ENCODE measurements around the gene CFAP126.
"Not testable (repeated sequence)": the region's sequence is repeated elsewhere in the genome, so short reads cannot be mapped to it uniquely, and the experiment has no call there.

Gene CFAP126, protein sequence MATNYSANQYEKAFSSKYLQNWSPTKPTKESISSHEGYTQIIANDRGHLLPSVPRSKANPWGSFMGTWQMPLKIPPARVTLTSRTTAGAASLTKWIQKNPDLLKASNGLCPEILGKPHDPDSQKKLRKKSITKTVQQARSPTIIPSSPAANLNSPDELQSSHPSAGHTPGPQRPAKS

DNA sequence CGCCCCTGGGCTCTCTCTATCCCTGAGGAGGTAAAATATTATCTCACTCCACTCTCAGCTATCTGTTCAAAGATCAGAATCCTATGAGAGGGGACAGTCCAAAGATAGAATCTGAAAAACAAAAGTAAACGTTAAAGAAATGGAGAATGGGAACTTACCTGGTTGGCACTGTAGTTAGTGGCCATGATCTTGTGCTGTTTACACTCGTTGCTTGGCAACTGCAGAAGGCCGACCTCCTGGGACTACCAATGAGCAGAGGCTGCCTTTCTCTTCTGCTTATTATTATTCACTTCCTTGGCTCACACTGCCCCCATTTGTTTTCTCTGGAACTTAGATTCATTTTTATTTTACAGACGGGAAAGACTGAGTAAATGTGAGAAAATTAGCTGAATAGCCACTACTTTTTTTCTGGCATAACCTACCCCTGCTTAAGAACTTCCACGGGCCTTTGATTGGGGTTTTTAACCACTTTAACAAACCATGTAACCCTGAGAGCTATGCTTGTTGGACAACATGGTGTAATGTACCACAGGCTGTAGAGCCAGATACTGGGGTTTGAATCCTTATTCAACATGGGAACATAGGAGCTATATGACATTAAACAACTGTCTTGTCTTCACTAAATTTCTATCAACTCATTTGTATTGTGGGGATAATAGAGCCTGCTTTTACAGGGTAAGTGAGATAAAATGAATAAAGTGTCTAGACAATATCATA, at the start of gene CFAP126:
Gene CFAP126, minus strand, starts transcription at position 193 of the 717 bp plus-strand sequence. Its CDS starts 8 bp downstream, at position 185.
- peak in 1 of 3 experiments; percentile 24 for DNase-seq (ENCODE audit: low read depth in 3 of 3)

DNA sequence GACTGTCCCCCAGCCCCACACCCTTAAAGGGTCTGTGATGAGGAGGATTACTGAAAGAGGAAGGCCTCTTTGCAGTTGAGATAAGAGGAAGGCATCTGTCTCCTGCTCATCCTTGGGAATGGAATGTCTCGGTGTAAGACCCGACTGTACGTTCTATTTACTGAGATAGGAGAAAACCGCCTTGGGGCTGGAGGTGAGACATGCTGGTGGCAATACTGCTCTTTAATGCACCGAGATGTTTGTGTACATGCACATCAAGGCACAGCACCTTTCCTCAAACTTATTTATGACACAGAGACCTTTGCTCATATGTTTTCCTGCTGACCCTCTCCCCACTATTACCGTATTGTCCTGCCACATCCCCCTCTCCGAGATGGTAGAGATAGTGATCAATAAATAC, 45.4 kb upstream of the CFAP126 start:
- not testable (repeated sequence) for DNase-seq (ENCODE audit: low read depth in 3 of 3)

DNA sequence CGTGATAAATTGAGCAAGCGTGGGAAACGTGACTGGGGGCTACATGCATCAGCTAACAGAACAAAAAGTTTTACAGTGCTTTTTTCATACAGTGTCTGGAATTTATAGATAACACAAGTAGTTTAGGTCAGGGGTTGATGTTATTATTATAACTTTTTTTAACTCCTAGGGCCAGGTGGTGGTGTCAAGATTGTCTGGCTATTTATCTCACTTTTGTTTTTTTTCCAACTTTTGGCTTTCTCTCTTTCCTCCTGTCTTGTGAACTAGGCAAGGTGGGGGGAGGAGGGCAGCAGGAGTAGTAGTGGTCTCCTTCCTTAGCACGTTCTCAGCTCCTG, 42.9 kb upstream of the CFAP126 start:
- DNase-seq (ENCODE audit: low read depth in 3 of 3) = not testable (repeated sequence)

DNA sequence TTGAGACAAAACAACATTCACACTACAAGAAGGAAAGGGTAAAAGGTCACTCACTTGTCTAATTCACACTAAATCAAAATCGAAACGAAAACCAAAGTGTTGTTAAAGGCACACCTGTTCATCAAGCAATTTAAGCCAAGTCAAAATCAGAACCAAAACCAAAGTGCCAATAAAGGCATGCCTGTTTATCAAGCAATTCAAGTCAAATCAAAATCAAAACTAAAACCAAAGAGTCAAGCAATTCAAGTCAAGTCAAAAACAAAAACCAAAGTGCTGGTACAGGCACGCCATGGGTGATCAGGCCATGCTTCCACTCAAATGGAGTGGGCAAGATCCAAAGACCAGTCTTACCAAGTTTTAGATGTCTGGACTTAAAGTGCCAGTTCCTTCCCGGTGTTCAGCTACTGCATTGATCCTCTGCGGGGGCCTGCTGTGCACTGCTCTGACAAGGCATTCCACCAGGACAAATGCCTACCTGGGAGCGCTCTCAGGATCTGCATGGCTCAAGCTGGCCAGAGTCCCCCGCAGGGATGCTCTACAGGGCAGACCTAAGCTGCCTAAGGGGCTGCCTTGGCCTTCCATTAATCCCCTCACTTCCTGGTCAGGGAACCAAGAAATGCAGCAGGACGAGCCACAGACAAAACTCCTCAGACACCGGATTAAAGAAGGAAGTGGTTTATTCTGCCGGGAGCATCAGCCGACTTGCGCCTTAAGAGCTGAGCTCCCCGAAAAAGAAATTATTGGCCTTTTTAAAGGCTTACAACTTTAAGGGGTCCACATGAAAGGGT, 42.4 kb upstream of the CFAP126 start:
- not testable (repeated sequence) for DNase-seq (ENCODE audit: low read depth in 3 of 3)

DNA sequence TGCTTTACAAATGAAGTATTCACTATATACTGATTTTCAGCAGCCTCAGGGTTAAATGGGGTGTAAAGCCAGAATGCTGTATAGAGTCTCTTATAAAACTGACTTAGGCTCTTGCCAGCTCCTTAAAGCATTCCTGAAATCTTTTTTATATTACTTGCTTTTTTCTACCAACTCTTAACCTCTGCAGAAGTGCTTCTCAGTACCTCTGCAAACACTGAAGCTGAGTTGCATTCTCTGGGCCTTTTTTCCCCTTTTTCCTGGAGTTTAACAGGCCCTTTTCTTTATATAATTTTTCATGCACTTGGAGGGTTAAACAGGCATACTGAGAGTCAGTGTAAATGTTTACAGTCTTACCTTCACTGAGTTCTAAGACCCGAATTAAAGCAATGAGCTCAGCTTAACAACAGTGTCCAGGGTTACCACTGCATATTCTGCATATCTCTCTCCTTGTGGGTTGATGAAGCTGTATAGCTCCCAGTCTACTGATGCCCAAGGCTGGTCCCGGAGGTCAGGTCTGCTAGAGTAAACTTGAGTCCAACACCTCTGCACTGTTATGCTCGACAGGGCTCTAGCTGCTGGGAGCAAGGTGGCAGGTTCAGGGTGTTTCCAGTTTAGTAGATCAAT, 40.9 kb upstream of the CFAP126 start:
- no peak for DNase-seq (ENCODE audit: low read depth in 3 of 3)

DNA sequence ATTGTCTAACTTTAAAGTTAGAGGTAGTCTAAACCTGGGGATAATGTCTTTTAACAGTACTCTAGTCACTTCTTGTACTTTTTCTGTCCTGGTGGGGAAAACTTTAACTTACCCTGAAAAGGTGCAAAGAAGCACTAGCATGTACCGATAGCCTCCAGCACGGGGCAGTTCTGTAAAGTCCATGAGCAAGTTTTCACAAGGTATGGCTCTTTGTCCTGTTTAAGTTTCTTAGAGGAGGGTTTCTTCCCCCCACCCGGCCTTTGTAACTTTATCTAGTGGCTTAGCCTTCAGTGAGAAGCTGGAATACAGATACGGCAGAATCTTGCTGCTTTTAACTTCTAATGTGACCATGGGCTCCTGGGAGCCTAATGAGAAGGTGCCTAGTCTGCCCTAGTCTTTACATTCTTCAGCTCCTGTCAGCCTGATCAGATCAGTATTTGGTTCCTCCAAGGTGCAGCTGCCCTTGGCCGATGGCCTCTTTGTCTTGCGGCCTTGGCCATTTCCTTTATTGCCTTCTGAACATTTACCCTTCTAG, 39.8 kb upstream of the CFAP126 start:
- DNase-seq (ENCODE audit: low read depth in 3 of 3) = no peak

DNA sequence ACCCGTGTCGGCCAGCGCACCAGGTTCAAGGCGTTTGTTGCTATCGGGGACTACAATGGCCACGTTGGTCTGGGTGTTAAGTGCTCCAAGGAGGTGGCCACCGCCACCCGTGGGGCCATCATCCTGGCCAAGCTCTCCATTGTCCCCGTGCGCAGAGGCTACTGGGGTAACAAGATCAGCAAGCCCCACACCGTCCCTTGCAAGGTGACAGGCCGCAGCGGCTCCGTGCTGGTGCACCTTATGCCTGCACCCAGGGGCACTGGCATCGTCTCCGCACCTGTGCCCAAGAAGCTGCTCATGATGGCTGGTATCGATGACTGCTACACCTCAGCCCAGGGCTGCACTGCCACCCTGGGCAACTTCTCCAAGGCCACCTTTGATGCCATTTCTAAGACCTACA, 38.9 kb upstream of the CFAP126 start:
- not testable (repeated sequence) for DNase-seq (ENCODE audit: low read depth in 3 of 3)

DNA sequence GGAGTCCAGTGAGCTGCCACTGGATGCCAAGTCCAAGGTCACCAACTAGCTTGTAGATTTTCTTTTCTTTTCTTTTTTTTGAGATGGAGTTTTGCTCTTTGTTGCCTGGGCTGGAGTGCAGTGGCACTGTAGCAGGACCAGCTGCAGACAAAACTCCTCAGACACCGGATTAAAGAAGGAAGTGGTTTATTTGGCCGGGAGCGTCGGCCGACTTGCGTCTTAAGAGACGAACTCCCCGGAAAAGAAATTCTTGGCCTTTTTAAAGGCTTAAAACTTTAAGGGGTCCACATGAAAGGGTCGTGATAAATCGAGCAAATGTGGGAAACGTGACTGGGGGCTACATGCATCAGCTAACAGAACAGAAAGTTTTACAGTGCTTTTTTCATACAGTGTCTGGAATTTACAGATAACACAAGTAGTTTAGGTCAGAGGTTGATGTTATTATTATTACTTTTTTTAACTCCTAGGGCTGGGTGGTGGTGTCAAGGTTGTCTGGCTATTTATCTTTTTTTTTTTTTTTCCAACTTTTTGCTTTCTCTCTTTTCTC, 36.4 kb upstream of the CFAP126 start:
- DNase-seq (ENCODE audit: low read depth in 3 of 3) = no peak

DNA sequence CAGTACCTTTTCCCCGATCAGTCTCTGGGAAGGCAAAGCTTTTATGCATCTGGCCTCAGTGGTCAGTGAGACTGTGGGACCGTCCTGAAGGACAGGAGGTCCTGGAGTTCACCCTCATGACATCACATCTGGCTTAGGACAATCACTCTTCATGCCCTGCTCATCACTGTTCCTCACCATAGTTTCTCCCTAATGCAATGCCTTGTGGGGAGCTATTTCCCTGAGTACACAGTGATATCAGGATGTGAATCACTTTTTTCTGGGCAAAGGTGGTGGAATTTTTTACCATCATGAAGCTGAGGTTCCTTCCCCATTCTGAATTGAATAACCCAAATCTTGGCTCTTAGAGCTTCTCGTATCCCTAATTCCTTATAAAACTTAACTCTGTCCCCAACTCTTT, 34.8 kb upstream of the CFAP126 start:
- no peak for DNase-seq (ENCODE audit: low read depth in 3 of 3)

DNA sequence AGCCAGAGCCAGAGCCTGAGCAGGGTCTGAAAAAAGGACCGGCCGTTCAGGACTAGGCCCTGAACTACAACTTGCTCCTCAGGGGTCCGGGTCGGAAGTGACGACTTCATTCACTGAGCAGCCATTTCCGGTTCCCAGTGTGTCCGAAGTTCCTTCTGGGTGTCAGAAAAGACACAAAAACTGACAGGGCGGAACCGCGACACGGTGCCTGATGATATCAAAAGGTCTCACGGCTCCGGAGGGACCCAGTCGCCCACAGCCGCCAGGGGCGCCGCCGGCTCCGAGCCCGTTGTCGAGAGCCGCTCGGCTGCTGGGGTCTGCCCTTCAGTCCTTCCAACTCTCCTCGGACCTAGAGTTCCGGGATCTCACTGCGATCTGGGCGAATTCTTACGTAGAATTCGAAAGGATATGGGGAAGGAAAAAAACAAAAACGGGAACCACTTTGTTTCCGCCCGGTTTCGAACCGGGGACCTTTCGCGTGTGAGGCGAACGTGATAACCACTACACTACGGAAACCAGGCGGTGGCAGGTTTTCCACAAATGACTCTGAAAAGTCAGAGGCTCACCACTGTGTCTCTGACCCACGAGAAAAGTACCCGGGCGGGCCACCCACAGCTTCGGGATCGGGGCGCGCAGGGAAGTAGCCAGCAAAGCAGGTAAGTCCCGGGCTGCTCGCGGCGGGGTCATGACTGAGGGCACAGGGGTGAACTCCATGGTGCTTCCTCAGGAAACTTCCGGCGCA, 31.8 kb upstream of the CFAP126 start:
- peak; percentile 84 to 92 (median 87) for DNase-seq (ENCODE audit: low read depth in 3 of 3)

DNA sequence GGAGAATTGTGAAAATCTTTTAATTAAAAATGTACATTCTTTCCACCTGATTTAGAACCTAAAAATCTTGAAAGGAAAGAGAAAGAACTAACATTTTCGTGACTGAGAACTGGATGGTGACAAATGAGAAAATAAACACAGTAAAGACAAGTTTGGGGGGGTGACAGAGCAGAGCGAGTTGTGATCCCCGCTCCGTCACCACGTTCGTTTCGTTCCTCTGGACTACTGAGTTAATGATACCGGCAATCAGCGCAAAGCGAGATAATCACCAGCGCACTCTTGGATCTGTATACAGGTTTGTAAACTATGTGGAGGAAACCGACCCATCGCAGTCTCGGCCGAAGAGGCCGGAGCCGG, 31.2 kb upstream of the CFAP126 start:
- peak in 1 of 3 experiments; percentile 11 for DNase-seq (ENCODE audit: low read depth in 3 of 3)

DNA sequence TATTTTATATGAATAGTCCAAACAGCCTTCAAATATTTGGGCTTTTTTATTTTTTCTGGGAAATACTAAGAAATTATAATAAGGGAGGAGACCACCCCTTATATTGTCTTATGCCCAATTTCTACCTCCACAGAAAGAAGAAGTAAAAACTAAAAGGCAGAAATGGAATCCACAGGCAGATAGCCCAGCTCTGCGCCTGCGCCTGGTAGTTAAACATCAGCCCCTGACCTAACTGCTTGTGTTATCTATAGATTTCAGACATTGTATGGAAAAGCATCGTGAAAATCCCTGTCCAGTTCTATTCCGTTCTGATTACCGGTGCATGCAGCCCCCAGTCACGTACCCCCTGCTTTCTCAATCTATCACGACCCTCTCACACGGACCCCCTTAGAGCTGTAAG, 29.4 kb upstream of the CFAP126 start:
- not testable (repeated sequence) for DNase-seq (ENCODE audit: low read depth in 3 of 3)

DNA sequence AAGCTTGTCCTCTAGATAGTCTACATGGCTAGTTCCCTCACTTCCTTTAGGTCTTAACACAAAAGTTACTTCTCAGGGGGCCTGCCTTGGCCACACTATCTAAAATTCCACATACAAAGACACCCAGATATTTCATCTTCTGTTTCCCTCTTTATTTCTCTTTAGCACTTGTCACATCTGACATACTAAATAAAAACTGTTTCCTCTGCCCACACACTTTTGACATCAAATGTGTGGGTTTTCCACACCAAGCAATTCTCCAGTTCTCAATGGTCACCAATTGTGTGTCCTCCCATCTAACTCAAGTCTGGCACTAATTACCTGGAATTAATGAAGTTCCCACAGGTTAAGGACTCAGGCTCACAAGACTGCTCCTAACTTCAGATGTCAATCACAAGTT, 25.5 kb upstream of the CFAP126 start:
- DNase-seq (ENCODE audit: low read depth in 3 of 3) = no peak

DNA sequence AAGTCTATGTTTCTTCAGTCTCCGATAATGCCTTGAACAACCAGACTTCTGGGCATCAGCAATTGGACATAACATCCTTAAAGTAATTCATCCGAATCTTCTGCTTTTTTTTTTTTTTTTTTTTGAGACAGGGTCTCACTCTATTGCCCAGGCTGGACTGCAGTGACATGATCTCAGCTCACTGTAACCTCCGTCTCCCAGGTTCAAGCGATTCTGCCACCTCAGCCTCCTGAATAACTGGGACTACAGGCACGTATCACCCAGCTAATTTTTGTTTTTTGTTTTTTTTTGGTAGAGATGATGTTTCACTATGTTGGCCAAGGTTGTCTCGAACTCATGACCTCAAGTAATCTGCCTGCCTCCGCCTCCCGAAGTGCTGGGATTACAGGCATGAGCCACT, 23.9 kb upstream of the CFAP126 start:
- DNase-seq (ENCODE audit: low read depth in 3 of 3) = no peak

DNA sequence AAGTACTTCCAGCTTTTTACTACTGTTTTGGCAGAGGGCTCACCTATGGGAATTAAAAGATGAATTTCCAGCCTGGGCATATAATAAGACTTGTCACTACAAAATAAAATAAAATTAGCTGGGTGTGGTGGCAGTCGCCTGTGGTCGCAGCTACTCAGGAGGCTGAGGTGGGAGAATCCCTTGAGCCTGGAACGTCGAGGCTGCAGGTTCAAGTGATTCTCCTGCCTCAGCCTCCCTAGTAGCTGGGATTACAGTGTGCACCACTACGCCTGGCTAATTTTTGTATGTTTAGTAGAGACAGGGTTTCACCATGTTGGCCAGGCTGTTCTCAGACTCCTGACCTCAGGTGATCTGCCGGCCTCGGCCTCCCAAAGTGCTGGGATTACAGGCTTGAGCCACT, 23.5 kb upstream of the CFAP126 start:
- DNase-seq (ENCODE audit: low read depth in 3 of 3) = not testable (repeated sequence)

DNA sequence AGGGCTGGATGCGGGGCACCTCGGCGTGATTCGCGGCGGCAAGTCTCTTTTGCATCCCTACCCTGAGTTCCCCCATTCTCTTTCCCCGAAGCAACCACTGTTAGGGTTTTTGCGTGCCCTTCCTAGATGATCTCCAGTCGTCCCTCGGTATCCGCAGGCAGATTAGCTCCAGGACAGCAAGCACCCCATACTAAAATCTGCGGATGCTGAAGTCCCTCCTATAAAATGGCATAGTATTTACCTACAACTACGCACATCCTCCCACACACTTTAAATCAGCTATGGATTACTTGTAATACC, 22.8 kb upstream of the CFAP126 start:
- no peak for DNase-seq (ENCODE audit: low read depth in 3 of 3)

DNA sequence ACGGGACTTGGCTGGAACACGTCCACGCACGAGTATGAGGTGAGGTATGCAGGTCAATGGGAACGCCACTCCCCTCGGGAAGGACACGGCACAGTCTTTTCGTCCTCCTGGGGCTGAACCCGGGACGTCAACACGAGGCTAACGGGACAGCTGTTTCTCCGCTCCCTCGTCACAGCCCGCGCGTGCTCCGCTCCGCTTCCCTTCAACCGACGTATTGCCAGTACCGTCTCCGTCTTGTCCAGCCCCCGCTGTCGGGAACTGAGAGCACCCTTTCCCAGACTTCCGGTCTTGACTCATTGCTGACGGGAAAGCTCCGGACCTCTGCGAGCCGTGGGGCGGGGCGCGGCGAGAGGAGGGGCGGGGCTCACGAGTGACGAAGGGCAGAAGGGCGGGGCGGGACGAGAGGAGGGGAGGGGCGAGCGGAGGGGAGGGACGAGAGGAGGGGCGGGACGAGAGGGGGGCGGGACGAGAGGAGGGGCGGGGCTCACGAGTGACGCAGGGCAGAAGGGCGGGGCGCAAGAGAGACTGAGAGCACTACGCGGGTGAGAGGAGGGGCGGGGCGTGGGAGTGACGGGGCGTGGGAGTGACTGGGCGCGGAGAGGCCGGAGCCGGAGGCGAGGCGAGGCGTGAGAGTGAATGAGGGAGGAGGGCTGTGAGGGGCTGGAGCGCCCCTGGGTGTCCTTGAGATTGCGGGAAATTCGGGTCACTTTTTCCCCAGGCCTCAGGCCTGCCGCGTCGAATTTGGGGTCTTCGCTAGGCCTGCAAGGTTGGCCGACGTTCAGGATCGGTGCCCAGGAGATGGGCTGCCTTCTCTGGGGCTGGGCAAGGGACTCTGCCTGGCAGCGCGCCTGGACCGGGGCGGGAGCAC, 22.2 kb upstream of the CFAP126 start:
- DNase-seq (ENCODE audit: low read depth in 3 of 3) = peak; percentile 84 to 89 (median 85)

DNA sequence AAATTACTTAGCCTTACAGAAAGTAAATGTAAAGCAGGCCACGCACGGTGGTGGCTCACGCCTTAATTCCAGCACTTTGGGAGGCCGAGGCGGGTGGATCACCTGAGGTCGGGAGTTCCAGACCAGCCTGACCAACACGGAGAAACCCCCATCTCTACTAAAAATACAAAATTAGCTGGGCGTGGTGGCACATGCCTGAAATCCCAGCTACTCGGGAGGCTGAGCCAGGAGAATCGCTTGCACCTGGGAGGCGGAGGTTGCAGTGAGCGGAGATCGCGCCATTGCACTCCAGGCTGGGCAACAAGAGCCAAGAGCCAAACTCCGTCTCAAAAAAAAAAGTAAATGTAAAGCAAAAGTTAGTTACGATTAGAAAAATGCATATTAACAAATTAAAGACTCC, 21.5 kb upstream of the CFAP126 start:
- DNase-seq (ENCODE audit: low read depth in 3 of 3) = not testable (repeated sequence)

DNA sequence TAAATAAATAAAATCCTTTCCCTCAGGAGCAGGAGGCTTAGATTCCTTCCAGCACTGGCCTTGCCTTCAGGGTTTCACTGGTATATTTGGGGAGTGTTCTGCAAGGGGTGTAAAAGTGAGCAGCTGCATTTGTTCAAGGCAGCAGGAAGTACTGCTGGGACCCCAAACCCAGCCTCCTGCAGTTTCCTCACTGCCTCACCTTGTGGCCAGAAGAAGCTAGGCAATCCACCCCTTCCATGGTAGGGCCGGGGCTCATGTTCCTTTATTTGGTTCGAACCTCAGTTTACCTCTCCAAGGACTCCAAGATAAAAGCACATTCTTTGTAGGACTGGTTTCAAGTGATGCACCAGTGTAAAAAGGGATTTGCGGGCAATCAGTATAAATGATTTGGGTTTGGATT, 21.0 kb upstream of the CFAP126 start:
- DNase-seq (ENCODE audit: low read depth in 3 of 3) = no peak

DNA sequence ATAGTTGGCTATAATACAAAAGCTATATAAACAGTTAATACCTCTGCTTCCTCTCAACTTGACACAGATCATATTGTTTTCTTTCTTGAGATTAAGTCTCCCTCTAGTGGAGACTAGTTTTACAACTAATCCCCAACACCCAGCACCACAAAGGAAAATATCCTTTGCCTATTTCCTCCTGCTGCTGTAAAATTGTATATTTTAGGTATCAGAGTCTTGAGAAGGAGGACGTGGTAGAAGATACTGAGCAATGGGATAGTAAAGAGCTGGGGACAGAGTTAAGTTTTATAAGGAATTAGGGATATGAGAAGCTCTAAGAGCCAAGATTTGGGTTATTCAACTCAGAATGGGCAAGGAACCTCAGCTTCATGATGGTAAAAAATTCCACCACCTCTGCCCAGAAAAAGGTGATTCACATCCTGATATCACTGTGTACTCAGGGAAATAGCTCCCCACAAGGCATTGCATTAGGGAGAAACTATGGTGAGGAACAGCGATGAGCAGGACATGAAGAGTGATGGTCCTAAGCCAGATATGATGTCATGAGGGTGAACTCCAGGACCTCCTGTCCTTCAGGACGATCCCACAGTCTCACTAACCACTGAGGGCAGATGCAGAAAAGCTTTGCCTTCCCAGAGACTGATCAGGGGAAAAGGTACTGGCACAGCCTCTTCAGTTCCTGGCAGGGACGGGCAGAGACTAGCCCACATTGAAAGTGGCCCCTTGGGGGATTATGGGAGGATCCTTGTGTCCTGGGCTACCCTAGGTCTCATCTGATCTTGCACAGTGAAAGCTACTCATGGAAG, 14.7 kb upstream of the CFAP126 start:
- no peak for DNase-seq (ENCODE audit: low read depth in 3 of 3)
